Ascending aorta (tissue), 2 donors: ENCODE measurements around the gene CRYGN. TPM values are rescaled to one million over a fixed set of nuclear protein-coding genes. Genes with fewer than 3 reads are reported as not detected.

Experiments used
- DNase-seq, 2 donors: peaks; one replicate each; pipeline ENCODE4 v3.0.0-alpha.2; 2019; ENCODE audit warnings: low spot score in 2 of 2
- H3K27ac ChIP-seq, 2 donors: fragments of 200-600 bp; sonication (generic); one replicate each; pipeline ENCODE4 v1.5.1; 2016 to 2017; ENCODE audit warnings: mild to moderate bottlenecking in 1 of 2
- H3K27me3 ChIP-seq: fragments of 200-600 bp; sonication (generic); one replicate; pipeline ENCODE4 v1.5.1; 2017
- H3K36me3 ChIP-seq, 2 donors: fragments of 200-600 bp; sonication (generic); one replicate each; pipeline ENCODE4 v1.5.1; 2016
- H3K4me1 ChIP-seq, 2 donors: fragments of 200-600 bp; sonication (generic); one replicate each; pipeline ENCODE4 v1.5.1; 2016 to 2017; ENCODE audit warnings: mild to moderate bottlenecking in 1 of 2
- H3K4me3 ChIP-seq, 2 donors: fragments of 200-600 bp; sonication (generic); one replicate each; pipeline ENCODE4 v1.5.1; 2016 to 2017; ENCODE audit warnings: mild to moderate bottlenecking in 1 of 2
- H3K9me3 ChIP-seq, 2 donors: fragments of 200-600 bp; sonication (generic); one replicate each; pipeline ENCODE4 v1.5.1; 2016
- CTCF ChIP-seq, 3 experiments: fragments of 200-600 bp in 2 of 3; fragments of 450-650 bp in 1 of 3; sonication (generic) in 2 of 3; IDR thresholded peaks; one replicate each; pipeline ENCODE4 v1.5.1; 2016 to 2019; ENCODE audit warnings: antibody characterized with exemption in 3 of 3, mild to moderate bottlenecking in 1 of 3, moderate library complexity in 1 of 3
- intact Hi-C: fragments of 100-400 bp; cut with DNase I; formaldehyde crosslinking; loops from one replicate; pipeline ENCODE4 v1.15.1; 2023
- total RNA-seq: library from RNA; depleted of rRNA; stranded (reverse); fragments of >200 nt; gene quantifications from one replicate; pipeline ENCODE4 v1.1.0, GENCODE V29; 2016

CRYGN gene
- total RNA-seq, 1 donor from 2014 or later = not detected

- H3K9me3 ChIP-seq = peaks cover 0 to 7% of the 10 kb centered on the region in 2 donors
- no peak for DNase-seq
- intact Hi-C loops = no loop called here
- peaks cover 7 to 22% of the 10 kb centered on the region in 2 donors for H3K4me1 ChIP-seq
- no peaks in the 10 kb centered on the region for H3K27me3 ChIP-seq
- H3K27ac ChIP-seq = peak overlapping the region; percentile 87 to 93
- no peak overlapping the region for H3K4me3 ChIP-seq
- peaks cover 25 to 32% of the 10 kb centered on the region in 2 donors for H3K36me3 ChIP-seq
- no peak for TF ChIP-seq CTCF (IDR thresholded peaks at IDR 0.05)
Observed at GRCh38 chr7:151462306-151462779, 22.4 kb upstream of the CRYGN start.

- DNase-seq = no peak
- Histone ChIP-seq H3K4me1 (peaks cover 7 to 22% of the 10 kb centered on the region in 2 donors), H3K9me3 (peaks cover 0 to 7% of the 10 kb centered on the region in 2 donors), H3K36me3 (peaks cover 21 to 28% of the 10 kb centered on the region in 2 donors), H3K4me3 (no peak overlapping the region), H3K27ac (peak overlapping the region; percentile 87 to 93), H3K27me3 (no peaks in the 10 kb centered on the region)
- no peak for TF ChIP-seq CTCF (IDR thresholded peaks at IDR 0.05)
- intact Hi-C loops = no loop called here
Observed at GRCh38 chr7:151461942-151462230, 21.9 kb upstream of the CRYGN start.

GRCh38 chr7:151461096-151461941, 21.4 kb upstream of the CRYGN start:
- no peak overlapping the region for H3K4me3 ChIP-seq

GRCh38 chr7:151460474-151460855, 20.5 kb upstream of the CRYGN start:
- H3K36me3 ChIP-seq = peaks cover 11 to 16% of the 10 kb centered on the region in 2 donors
- peaks cover 0 to 7% of the 10 kb centered on the region in 2 donors for H3K9me3 ChIP-seq
- H3K4me3 ChIP-seq = peak overlapping the region; percentile 7 to 52
- intact Hi-C loops = no loop called here
- H3K27me3 ChIP-seq = no peaks in the 10 kb centered on the region
- no peak for DNase-seq
- peaks cover 7 to 22% of the 10 kb centered on the region in 2 donors for H3K4me1 ChIP-seq
- peak overlapping the region; percentile 87 to 93 for H3K27ac ChIP-seq
- TF ChIP-seq CTCF (IDR thresholded peaks at IDR 0.05) = no peak

More at GRCh38 chr7:151461096-151461941, 21.4 kb upstream of the CRYGN start:
- intact Hi-C loops = no loop called here
- Histone ChIP-seq H3K27ac (peak overlapping the region; percentile 87 to 93), H3K9me3 (peaks cover 0 to 7% of the 10 kb centered on the region in 2 donors), H3K27me3 (no peaks in the 10 kb centered on the region), H3K4me1 (peaks cover 7 to 22% of the 10 kb centered on the region in 2 donors), H3K36me3 (peaks cover 18 to 25% of the 10 kb centered on the region in 2 donors)
- no peak for TF ChIP-seq CTCF (IDR thresholded peaks at IDR 0.05)
- DNase-seq = no peak

GRCh38 chr7:151459726-151460473, 20.0 kb upstream of the CRYGN start:
- Histone ChIP-seq H3K27me3 (no peaks in the 10 kb centered on the region), H3K4me3 (peak overlapping the region; percentile 7 to 52), H3K36me3 (peaks cover 5 to 10% of the 10 kb centered on the region in 2 donors), H3K4me1 (peaks cover 7 to 22% of the 10 kb centered on the region in 2 donors), H3K9me3 (peaks cover 0 to 7% of the 10 kb centered on the region in 2 donors), H3K27ac (peak overlapping the region; percentile 87 to 93)
- peak; percentile 52 to 95 for DNase-seq
- peak; percentile 29 to 47 (median 35) for TF ChIP-seq CTCF (IDR thresholded peaks at IDR 0.05)
- intact Hi-C loops = loop anchor here (2.0 to 10.0 kb wide), 2 partner anchors 61 to 295 kb away; no protein-coding TSS in a partner anchor
